Measurements from ENCODE around the gene FAM184B. TPM values are rescaled to one million over a fixed set of nuclear protein-coding genes. Genes with fewer than 3 reads are reported as not detected.

Gene FAM184B
- total RNA-seq, 1 donor from 2014 or later = 0.02 TPM

DNA sequence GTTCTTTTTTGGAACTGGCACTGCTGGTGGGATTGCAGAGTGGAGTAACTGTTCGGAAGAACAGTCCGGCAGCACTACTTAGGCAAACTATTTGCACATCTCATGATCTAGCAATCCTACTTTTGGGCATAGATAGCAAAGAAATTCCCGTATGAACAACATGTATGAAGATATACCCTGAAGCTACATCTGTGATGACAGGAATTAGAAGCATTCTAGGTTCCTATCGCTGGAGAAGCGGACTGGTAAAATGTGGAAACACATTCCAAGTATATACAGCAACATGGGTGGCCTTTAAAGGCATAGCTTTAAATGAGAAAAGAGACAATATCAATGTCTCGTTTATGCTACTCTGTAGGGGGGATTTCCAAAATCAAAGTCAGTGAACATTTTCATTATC, 26.0 kb upstream of the FAM184B start:
- H3K36me3 Mint-ChIP-seq (ENCODE audit: low read depth) = peaks cover 9% of the 10 kb centered on the region
- peaks cover 46% of the 10 kb centered on the region for H3K4me1 Mint-ChIP-seq (ENCODE audit: low read depth)
- H3K27me3 Mint-ChIP-seq (ENCODE audit: low read depth) = no peaks in the 10 kb centered on the region
- no peak for TF ChIP-seq CTCF (IDR thresholded peaks at IDR 0.05)
- H3K9me3 Mint-ChIP-seq (ENCODE audit: low read depth) = no peaks in the 10 kb centered on the region
- peak overlapping the region; percentile 13 for H3K27ac Mint-ChIP-seq (ENCODE audit: unreplicated experiment)
- H3K4me3 Mint-ChIP-seq (ENCODE audit: unreplicated experiment) = peak overlapping the region; percentile 21
- no peak for DNase-seq (ENCODE audit: low spot score)

- Mint-ChIP-seq H3K4me3 (ENCODE audit: unreplicated experiment) (no peak overlapping the region), H3K4me1 (ENCODE audit: low read depth) (peaks cover 34% of the 10 kb centered on the region), H3K27ac (ENCODE audit: unreplicated experiment) (no peak overlapping the region), H3K9me3 (ENCODE audit: low read depth) (no peaks in the 10 kb centered on the region), H3K36me3 (ENCODE audit: low read depth) (peaks cover 13% of the 10 kb centered on the region), H3K27me3 (ENCODE audit: low read depth) (no peaks in the 10 kb centered on the region)
- DNase-seq (ENCODE audit: low spot score) = no peak
- no peak for TF ChIP-seq CTCF (IDR thresholded peaks at IDR 0.05)
Measured at GRCh38 chr4:17805580-17806155, 24.2 kb upstream of the FAM184B start.

GRCh38 chr4:17797808-17798207, 16.4 kb upstream of the FAM184B start:
- TF ChIP-seq CTCF (IDR thresholded peaks at IDR 0.05) = no peak

GRCh38 chr4:17794730-17795129, 13.3 kb upstream of the FAM184B start:
- Mint-ChIP-seq H3K27me3 (ENCODE audit: low read depth) (no peaks in the 10 kb centered on the region), H3K4me1 (ENCODE audit: low read depth) (no peaks in the 10 kb centered on the region), H3K27ac (ENCODE audit: unreplicated experiment) (no peak overlapping the region), H3K4me3 (ENCODE audit: unreplicated experiment) (no peak overlapping the region), H3K36me3 (ENCODE audit: low read depth) (no peaks in the 10 kb centered on the region), H3K9me3 (ENCODE audit: low read depth) (no peaks in the 10 kb centered on the region)
- DNase-seq (ENCODE audit: low spot score) = no peak
- no peak for TF ChIP-seq CTCF (IDR thresholded peaks at IDR 0.05)

More at GRCh38 chr4:17797808-17798207, 16.4 kb upstream of the FAM184B start:
- no peaks in the 10 kb centered on the region for H3K27me3 Mint-ChIP-seq (ENCODE audit: low read depth)
- DNase-seq (ENCODE audit: low spot score) = no peak
- peaks cover 7% of the 10 kb centered on the region for H3K36me3 Mint-ChIP-seq (ENCODE audit: low read depth)
- H3K27ac Mint-ChIP-seq (ENCODE audit: unreplicated experiment) = no peak overlapping the region
- no peak overlapping the region for H3K4me3 Mint-ChIP-seq (ENCODE audit: unreplicated experiment)
- H3K4me1 Mint-ChIP-seq (ENCODE audit: low read depth) = no peaks in the 10 kb centered on the region
- H3K9me3 Mint-ChIP-seq (ENCODE audit: low read depth) = no peaks in the 10 kb centered on the region

DNA sequence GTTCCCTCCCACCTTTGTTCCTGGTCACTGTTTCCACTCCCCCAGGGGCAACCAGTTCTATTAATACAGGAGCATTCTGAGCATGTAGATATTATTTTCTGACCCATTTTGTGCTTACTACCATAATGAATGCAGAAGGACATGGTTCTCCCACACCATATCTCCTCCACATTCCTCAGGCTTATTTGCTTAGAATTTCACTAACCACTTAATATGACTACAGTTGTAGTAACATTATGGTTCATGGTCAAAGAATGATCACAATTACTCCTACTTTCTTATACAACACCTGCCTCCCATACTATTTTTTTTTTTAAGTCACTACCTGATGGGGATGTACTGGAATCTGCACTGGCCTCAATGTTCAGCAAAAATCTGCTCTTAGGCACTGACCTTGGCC, 7.5 kb upstream of the FAM184B start:
- no peak for DNase-seq (ENCODE audit: low spot score)
- TF ChIP-seq CTCF (IDR thresholded peaks at IDR 0.05) = no peak
- Mint-ChIP-seq H3K27me3 (ENCODE audit: low read depth) (no peaks in the 10 kb centered on the region), H3K4me1 (ENCODE audit: low read depth) (no peaks in the 10 kb centered on the region), H3K9me3 (ENCODE audit: low read depth) (no peaks in the 10 kb centered on the region), H3K4me3 (ENCODE audit: unreplicated experiment) (no peak overlapping the region), H3K27ac (ENCODE audit: unreplicated experiment) (no peak overlapping the region), H3K36me3 (ENCODE audit: low read depth) (no peaks in the 10 kb centered on the region)

Measured in chondrocyte (in vitro differentiated cells).